Measurements from ENCODE around the gene LIN54.

- TF ChIP-seq CTCF (IDR thresholded peaks at IDR 0.05), result no peak
- TF ChIP-seq POLR2AphosphoS5 (IDR thresholded peaks at IDR 0.05; ENCODE audit: low read depth, low read length), result no peak
- TF ChIP-seq REST (IDR thresholded peaks at IDR 0.05; ENCODE audit: insufficient read depth in 1 of 2, low read depth in 2 of 2, low read length in 1 of 2), result no peak
- TF ChIP-seq TCF7L2 (IDR thresholded peaks at IDR 0.05; ENCODE audit: low read depth, low read length), result no peak
- TF ChIP-seq SIN3A (IDR thresholded peaks at IDR 0.05; ENCODE audit: borderline replicate concordance, insufficient read depth, low read depth, low read length), result no peak
These were observed 1.1 kb downstream of the LIN54 start for GRCh38 chr4:83009529-83009928.
